ENCODE data around the gene GDF9. TPM values are rescaled to one million over a fixed set of nuclear protein-coding genes. Genes with fewer than 3 reads are reported as not detected.

The GDF9 gene
- total RNA-seq, 5 donors from 2014 or later (not counting 1 experiment from before 2014, with no cell fraction given): 0.63 to 1.9 (median 0.92) TPM

- Histone ChIP-seq H3K4me1 (ENCODE audit: control insufficient read depth in 1 of 2, extremely low read depth in 1 of 2, insufficient read depth in 2 of 2, low read length in 2 of 2) (peaks cover 0 to 25% of the 10 kb centered on the region in 2 experiments), H3K9me3 (no peaks in the 10 kb centered on the region), H3K36me3 (ENCODE audit: control insufficient read depth in 2 of 2, extremely low read depth in 1 of 2, insufficient read depth in 1 of 2, low read length in 1 of 2) (no peaks in the 10 kb centered on the region), H3K27me3 (replicated peaks in 1 of 2; ENCODE audit: control insufficient read depth in 2 of 2, extremely low read depth in 1 of 2, insufficient read depth in 2 of 2, low read length in 1 of 2) (peaks cover 3 to 56% of the 10 kb centered on the region in 2 experiments), H3K4me3 (ENCODE audit: control insufficient read depth in 1 of 2, extremely low read depth in 1 of 2, low read length in 1 of 2) (peak overlapping the region; percentile 26 to 49), H3K27ac (ENCODE audit: low read length) (no peak overlapping the region)
- POLR2A ChIA-PET: interaction anchor here in 1 of 2 donors (0.6 kb wide), 1 partner anchor 280 kb away, joined by 4 read pairs; no protein-coding TSS in a partner anchor
- ATAC-seq (replicated peaks in 1 of 4) (peak; percentile 90 to 93 (median 91)), DNase-seq (peak; percentile 31 to 83 (median 61))
- no peaks in the 10 kb centered on the region for H3K9me3 Mint-ChIP-seq
- 5% methylated on average over 75 of the region's 75 CpGs for WGBS (ENCODE audit: insufficient coverage)
- H3K4me3 Mint-ChIP-seq: peak overlapping the region; percentile 81 to 88 (median 87)
- H3K4me1 Mint-ChIP-seq: peaks cover 10 to 23% (median 11%) of the 10 kb centered on the region in 3 donors
- no peak overlapping the region for H3K27ac Mint-ChIP-seq
- CTCF ChIA-PET: interaction anchor here (1.0 to 2.0 kb wide), 6 partner anchors 9 to 53 kb away, joined by 3 to 10 read pairs (median 4); no protein-coding TSS in a partner anchor
- peaks cover 35 to 53% of the 10 kb centered on the region in 2 donors for H3K27me3 Mint-ChIP-seq
- H3K36me3 Mint-ChIP-seq: no peaks in the 10 kb centered on the region
These were observed 36.4 kb downstream of the GDF9 start for GRCh38 chr5:132829742-132830435.

GRCh38 chr5:132828846-132829494, 37.3 kb downstream of the GDF9 start:
- Mint-ChIP-seq H3K27ac (peak overlapping the region in 1 of 2 donors; percentile 36), H3K4me1 (peaks cover 10 to 23% (median 11%) of the 10 kb centered on the region in 3 donors)

GRCh38 chr5:132827943-132828673, 38.2 kb downstream of the GDF9 start:
- H3K4me1 Mint-ChIP-seq: peaks cover 10 to 23% (median 11%) of the 10 kb centered on the region in 3 donors
- no peaks in the 10 kb centered on the region for H3K9me3 Mint-ChIP-seq
- no peak overlapping the region for H3K4me3 Mint-ChIP-seq
- no peaks in the 10 kb centered on the region for H3K36me3 Mint-ChIP-seq
- Histone ChIP-seq H3K27me3 (replicated peaks in 1 of 2; ENCODE audit: control insufficient read depth in 2 of 2, extremely low read depth in 1 of 2, insufficient read depth in 2 of 2, low read length in 1 of 2) (peaks cover 6 to 74% of the 10 kb centered on the region in 2 experiments), H3K36me3 (ENCODE audit: control insufficient read depth in 2 of 2, extremely low read depth in 1 of 2, insufficient read depth in 1 of 2, low read length in 1 of 2) (no peaks in the 10 kb centered on the region), H3K9me3 (no peaks in the 10 kb centered on the region), H3K4me1 (ENCODE audit: control insufficient read depth in 1 of 2, extremely low read depth in 1 of 2, insufficient read depth in 2 of 2, low read length in 2 of 2) (peaks cover 0 to 29% of the 10 kb centered on the region in 2 experiments), H3K27ac (ENCODE audit: low read length) (no peak overlapping the region), H3K4me3 (ENCODE audit: control insufficient read depth in 1 of 2, extremely low read depth in 1 of 2, low read length in 1 of 2) (no peak overlapping the region)
- DNase-seq: no peak
- H3K27ac Mint-ChIP-seq: no peak overlapping the region
- ChIA-PET POLR2A (interaction anchor here in 1 of 2 donors (1.0 kb wide), 1 partner anchor 65 kb away, joined by 3 read pairs; no protein-coding TSS in a partner anchor), CTCF (interaction anchor here in 1 of 2 donors (0.6 to 2.0 kb wide), 6 partner anchors 8 to 184 kb away, joined by 3 to 10 read pairs (median 4); partner anchors contain the start of genes LEAP2 and SOWAHA)
- 88% methylated on average over 1 of the region's 4 CpGs for whole genome bisulfite sequencing (ENCODE audit: insufficient coverage)
- H3K27me3 Mint-ChIP-seq: peaks cover 34 to 67% of the 10 kb centered on the region in 2 donors
- ATAC-seq (replicated peaks in 1 of 4): no peak

More at GRCh38 chr5:132828846-132829494, 37.3 kb downstream of the GDF9 start:
- H3K36me3 ChIP-seq (ENCODE audit: control insufficient read depth in 2 of 2, extremely low read depth in 1 of 2, insufficient read depth in 1 of 2, low read length in 1 of 2): no peaks in the 10 kb centered on the region
- H3K9me3 ChIP-seq: no peaks in the 10 kb centered on the region
- 81% methylated on average over 4 of the region's 4 CpGs for WGBS (ENCODE audit: insufficient coverage)
- peaks cover 6 to 65% of the 10 kb centered on the region in 2 experiments for H3K27me3 ChIP-seq (replicated peaks in 1 of 2; ENCODE audit: control insufficient read depth in 2 of 2, extremely low read depth in 1 of 2, insufficient read depth in 2 of 2, low read length in 1 of 2)
- ATAC-seq (replicated peaks in 1 of 4) (no peak), DNase-seq (no peak)
- Mint-ChIP-seq H3K4me3 (peak overlapping the region; percentile 81 to 88 (median 87)), H3K36me3 (no peaks in the 10 kb centered on the region), H3K27me3 (peaks cover 33 to 62% of the 10 kb centered on the region in 2 donors), H3K9me3 (no peaks in the 10 kb centered on the region)
- no peak overlapping the region for H3K27ac ChIP-seq (ENCODE audit: low read length)
- H3K4me1 ChIP-seq (ENCODE audit: control insufficient read depth in 1 of 2, extremely low read depth in 1 of 2, insufficient read depth in 2 of 2, low read length in 2 of 2): peaks cover 0 to 25% of the 10 kb centered on the region in 2 experiments
- no peak overlapping the region for H3K4me3 ChIP-seq (ENCODE audit: control insufficient read depth in 1 of 2, extremely low read depth in 1 of 2, low read length in 1 of 2)
- POLR2A ChIA-PET: interaction anchor here in 1 of 2 donors (1.0 kb wide), 1 partner anchor 64 kb away, joined by 3 read pairs; no protein-coding TSS in a partner anchor
- CTCF ChIA-PET: interaction anchor here (0.6 to 2.0 kb wide), 8 partner anchors 8 to 183 kb away, joined by 3 to 10 read pairs (median 4); partner anchors contain the start of genes LEAP2 (in 1 of the 2) and SOWAHA (in 1 of the 2)

- Mint-ChIP-seq H3K27me3 (peaks cover 34 to 65% of the 10 kb centered on the region in 2 donors), H3K4me3 (peak overlapping the region in 2 of 3 donors; percentile 37 to 49), H3K4me1 (peaks cover 10 to 23% (median 11%) of the 10 kb centered on the region in 3 donors), H3K9me3 (no peaks in the 10 kb centered on the region), H3K36me3 (no peaks in the 10 kb centered on the region), H3K27ac (no peak overlapping the region)
- CTCF ChIA-PET: no interaction called here
- peaks cover 0 to 29% of the 10 kb centered on the region in 2 experiments for H3K4me1 ChIP-seq (ENCODE audit: control insufficient read depth in 1 of 2, extremely low read depth in 1 of 2, insufficient read depth in 2 of 2, low read length in 2 of 2)
- peaks cover 6 to 78% of the 10 kb centered on the region in 2 experiments for H3K27me3 ChIP-seq (replicated peaks in 1 of 2; ENCODE audit: control insufficient read depth in 2 of 2, extremely low read depth in 1 of 2, insufficient read depth in 2 of 2, low read length in 1 of 2)
- WGBS (ENCODE audit: insufficient coverage): 88% methylated on average over 2 of the region's 6 CpGs
- H3K9me3 ChIP-seq: no peaks in the 10 kb centered on the region
- POLR2A ChIA-PET: no interaction called here
- no peak overlapping the region for H3K27ac ChIP-seq (ENCODE audit: low read length)
- no peak overlapping the region for H3K4me3 ChIP-seq (ENCODE audit: control insufficient read depth in 1 of 2, extremely low read depth in 1 of 2, low read length in 1 of 2)
- ATAC-seq (replicated peaks in 1 of 4) (no peak), DNase-seq (no peak)
- H3K36me3 ChIP-seq (ENCODE audit: control insufficient read depth in 2 of 2, extremely low read depth in 1 of 2, insufficient read depth in 1 of 2, low read length in 1 of 2): no peaks in the 10 kb centered on the region
These were observed 39.7 kb downstream of the GDF9 start for GRCh38 chr5:132826424-132827082.

GRCh38 chr5:132825834-132826391, 40.4 kb downstream of the GDF9 start:
- peak in 1 of 35 experiments; percentile 33 for DNase-seq
- peak overlapping the region in 1 of 2 donors; percentile 42 for H3K4me3 ChIP-seq (ENCODE audit: control insufficient read depth in 1 of 2, extremely low read depth in 1 of 2, low read length in 1 of 2)
- Mint-ChIP-seq H3K9me3 (no peaks in the 10 kb centered on the region), H3K36me3 (no peaks in the 10 kb centered on the region), H3K27ac (no peak overlapping the region), H3K4me3 (peak overlapping the region in 2 of 3 donors; percentile 31 to 49), H3K4me1 (peaks cover 4 to 17% (median 7%) of the 10 kb centered on the region in 3 donors), H3K27me3 (peaks cover 27 to 59% of the 10 kb centered on the region in 2 donors)
- no peaks in the 10 kb centered on the region for H3K9me3 ChIP-seq
- H3K36me3 ChIP-seq (ENCODE audit: control insufficient read depth in 2 of 2, extremely low read depth in 1 of 2, insufficient read depth in 1 of 2, low read length in 1 of 2): no peaks in the 10 kb centered on the region
- H3K27ac ChIP-seq (ENCODE audit: low read length): no peak overlapping the region
- ChIA-PET POLR2A (interaction anchor here in 1 of 2 donors (0.6 kb wide), 1 partner anchor 326 kb away, joined by 4 read pairs; no protein-coding TSS in a partner anchor), CTCF (no interaction called here)
- ATAC-seq (replicated peaks in 1 of 4): peak in 3 of 4 experiments; percentile 25 to 28 (median 25)
- H3K27me3 ChIP-seq (replicated peaks in 1 of 2; ENCODE audit: control insufficient read depth in 2 of 2, extremely low read depth in 1 of 2, insufficient read depth in 2 of 2, low read length in 1 of 2): peaks cover 6 to 71% of the 10 kb centered on the region in 2 experiments
- peaks cover 0 to 26% of the 10 kb centered on the region in 2 experiments for H3K4me1 ChIP-seq (ENCODE audit: control insufficient read depth in 1 of 2, extremely low read depth in 1 of 2, insufficient read depth in 2 of 2, low read length in 2 of 2)
- WGBS (ENCODE audit: insufficient coverage): 20% methylated on average over 26 of the region's 43 CpGs
